HG03439 (cell line): ENCODE data around the gene GALNT14.

Experiments
- ATAC-seq: cut with Tn5 transposase; IDR thresholded peaks from one replicate; pipeline ENCODE4 v1.9.1; 2021; ENCODE audit warnings: mild to moderate bottlenecking, moderate library complexity; ENCODE audit not compliant: unreplicated experiment

GALNT14 gene

GRCh38 chr2:31018280-31018679 lies 120.0 kb downstream of the GALNT14 start:
- no peak for ATAC-seq

GRCh38 chr2:31016648-31017047 lies 121.6 kb downstream of the GALNT14 start:
- ATAC-seq = no peak

- no peak for ATAC-seq
Observed at GRCh38 chr2:31014516-31014915, 123.7 kb downstream of the GALNT14 start.

GRCh38 chr2:31013301-31013700 lies 124.9 kb downstream of the GALNT14 start:
- ATAC-seq = no peak

- ATAC-seq = no peak
Observed at GRCh38 chr2:31012406-31012805, 125.8 kb downstream of the GALNT14 start.

GRCh38 chr2:31011587-31011986 lies 126.7 kb downstream of the GALNT14 start:
- ATAC-seq = no peak

GRCh38 chr2:31008561-31009114 lies 129.6 kb downstream of the GALNT14 start:
- no peak for ATAC-seq

- no peak for ATAC-seq
Observed at GRCh38 chr2:31004257-31004656, 134.0 kb downstream of the GALNT14 start.

GRCh38 chr2:31003749-31004148 lies 134.5 kb downstream of the GALNT14 start:
- no peak for ATAC-seq

- no peak for ATAC-seq
Observed at GRCh38 chr2:31002537-31003150, 135.6 kb downstream of the GALNT14 start.

GRCh38 chr2:31000970-31001369 lies 137.3 kb downstream of the GALNT14 start:
- no peak for ATAC-seq

GRCh38 chr2:30998672-30999071 lies 139.6 kb downstream of the GALNT14 start:
- ATAC-seq = no peak

GRCh38 chr2:30997979-30998378 lies 140.3 kb downstream of the GALNT14 start:
- no peak for ATAC-seq

- ATAC-seq = no peak
Observed at GRCh38 chr2:30994227-30995056, 143.8 kb downstream of the GALNT14 start.

- ATAC-seq = no peak
Observed at GRCh38 chr2:30992781-30993180, 145.5 kb downstream of the GALNT14 start.

- no peak for ATAC-seq
Observed at GRCh38 chr2:30990671-30991070, 147.6 kb downstream of the GALNT14 start.

- no peak for ATAC-seq
Observed at GRCh38 chr2:30990176-30990575, 148.1 kb downstream of the GALNT14 start.

- ATAC-seq = no peak
Observed at GRCh38 chr2:30989746-30990145, 148.5 kb downstream of the GALNT14 start.

- ATAC-seq = no peak
Observed at GRCh38 chr2:30987566-30987965, 150.7 kb downstream of the GALNT14 start.

GRCh38 chr2:30986231-30986580 lies 152.0 kb downstream of the GALNT14 start:
- no peak for ATAC-seq

GRCh38 chr2:30985493-30986230 lies 152.6 kb downstream of the GALNT14 start:
- ATAC-seq = no peak

- ATAC-seq = no peak
Observed at GRCh38 chr2:30984148-30984547, 154.1 kb downstream of the GALNT14 start.
